Measurements from ENCODE around the gene CCL25.

DNA sequence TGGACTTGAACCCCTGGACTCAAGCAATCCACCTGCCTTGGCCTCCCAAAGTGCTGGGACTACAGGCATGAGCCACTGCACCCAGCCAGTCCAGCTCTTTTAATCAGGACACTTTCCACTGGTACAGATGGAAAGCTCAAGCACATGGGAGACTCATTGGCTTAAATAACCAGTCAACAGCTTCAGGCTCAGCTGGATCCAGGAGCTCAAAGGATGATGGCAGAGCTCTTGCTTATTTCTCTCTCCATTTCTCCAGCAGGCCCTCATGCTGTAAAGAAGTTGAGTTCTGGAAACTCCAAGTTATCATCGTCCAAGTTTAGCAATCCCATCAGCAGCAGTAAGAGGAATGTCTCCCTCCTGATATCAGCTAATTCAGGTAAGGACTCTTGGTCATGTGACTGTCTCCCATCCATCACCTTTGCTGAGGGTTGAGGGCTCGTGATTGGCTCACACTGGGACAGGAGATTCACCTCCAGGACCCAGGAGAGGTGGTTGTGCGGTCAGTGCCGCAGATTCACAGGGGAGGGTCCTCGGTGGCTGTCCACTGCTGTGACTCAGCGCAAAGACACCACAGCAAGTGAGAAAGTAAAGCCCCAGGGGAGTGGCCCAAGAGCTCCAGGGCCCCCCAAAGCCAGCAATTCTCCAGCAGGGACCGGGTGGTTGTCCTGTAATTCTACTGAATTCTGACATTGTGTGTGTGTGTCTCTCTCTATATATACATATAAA is 5.1 kb downstream of the CCL25 start:
- TF ChIP-seq, protein P1, sequence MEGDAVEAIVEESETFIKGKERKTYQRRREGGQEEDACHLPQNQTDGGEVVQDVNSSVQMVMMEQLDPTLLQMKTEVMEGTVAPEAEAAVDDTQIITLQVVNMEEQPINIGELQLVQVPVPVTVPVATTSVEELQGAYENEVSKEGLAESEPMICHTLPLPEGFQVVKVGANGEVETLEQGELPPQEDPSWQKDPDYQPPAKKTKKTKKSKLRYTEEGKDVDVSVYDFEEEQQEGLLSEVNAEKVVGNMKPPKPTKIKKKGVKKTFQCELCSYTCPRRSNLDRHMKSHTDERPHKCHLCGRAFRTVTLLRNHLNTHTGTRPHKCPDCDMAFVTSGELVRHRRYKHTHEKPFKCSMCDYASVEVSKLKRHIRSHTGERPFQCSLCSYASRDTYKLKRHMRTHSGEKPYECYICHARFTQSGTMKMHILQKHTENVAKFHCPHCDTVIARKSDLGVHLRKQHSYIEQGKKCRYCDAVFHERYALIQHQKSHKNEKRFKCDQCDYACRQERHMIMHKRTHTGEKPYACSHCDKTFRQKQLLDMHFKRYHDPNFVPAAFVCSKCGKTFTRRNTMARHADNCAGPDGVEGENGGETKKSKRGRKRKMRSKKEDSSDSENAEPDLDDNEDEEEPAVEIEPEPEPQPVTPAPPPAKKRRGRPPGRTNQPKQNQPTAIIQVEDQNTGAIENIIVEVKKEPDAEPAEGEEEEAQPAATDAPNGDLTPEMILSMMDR (conservative IDR thresholded peaks at IDR 0.05; ENCODE audit: low read depth, low read length), result no peak
- no peak for TF ChIP-seq POLR2A (IDR thresholded peaks at IDR 0.05; ENCODE audit: low read depth, low read length)
